ENCODE measurements around the gene FAIM. TPM values are rescaled to one million over a fixed set of nuclear protein-coding genes. Genes with fewer than 3 reads are reported as not detected.

Gene FAIM
- total RNA-seq, 1 experiment from 2014 or later, result 6.4 TPM

- TF ChIP-seq ATF6 (CRISPR knock-in tag; IDR thresholded peaks at IDR 0.05) (no peak), ZNF281 (CRISPR knock-in tag; IDR thresholded peaks at IDR 0.05) (0 out of 2 replicates have a peak, but pooled peaks have one; percentile 52), IRF2 (CRISPR knock-in tag; IDR thresholded peaks at IDR 0.05; ENCODE audit: borderline replicate concordance, low read depth) (no peak), ZBTB21 (CRISPR knock-in tag; IDR thresholded peaks at IDR 0.05; ENCODE audit: borderline replicate concordance) (peak; percentile 52; the same call in 1 of the 2 replicates), TEAD1 (CRISPR knock-in tag; IDR thresholded peaks at IDR 0.05) (no peak), ZNF425 (CRISPR knock-in tag; conservative IDR thresholded peaks at IDR 0.05) (no peak), STAT6 (CRISPR knock-in tag; conservative IDR thresholded peaks at IDR 0.05; ENCODE audit: low read depth) (no peak), E2F5 (CRISPR knock-in tag; IDR thresholded peaks at IDR 0.05) (peak; percentile 81; the same call in 1 of the 2 replicates), CBFB (CRISPR knock-in tag; IDR thresholded peaks at IDR 0.05; ENCODE audit: low read depth) (no peak), NFATC4 (CRISPR knock-in tag; IDR thresholded peaks at IDR 0.05) (no peak), PRRX2 (CRISPR knock-in tag; IDR thresholded peaks at IDR 0.05) (no peak), ZNF532 (CRISPR knock-in tag; IDR thresholded peaks at IDR 0.05; ENCODE audit: borderline replicate concordance) (no peak), FOXK1 (CRISPR knock-in tag; IDR thresholded peaks at IDR 0.05) (peak; percentile 54), FOXJ3 (CRISPR knock-in tag; IDR thresholded peaks at IDR 0.05; ENCODE audit: borderline replicate concordance) (no peak), AFF4 (CRISPR knock-in tag; IDR thresholded peaks at IDR 0.05; ENCODE audit: borderline replicate concordance) (no peak), JAZF1 (CRISPR knock-in tag; IDR thresholded peaks at IDR 0.05) (no peak), SP1 (CRISPR knock-in tag; conservative IDR thresholded peaks at IDR 0.05) (peak; percentile 97), ESRRA (CRISPR knock-in tag; IDR thresholded peaks at IDR 0.05; ENCODE audit: borderline replicate concordance) (peak; percentile 79; the same call in 1 of the 2 replicates)
Observed at GRCh38 chr3:138594150-138594934, 14.2 kb upstream of the FAIM start, which contains the start of gene CEP70 (continued).

Measured in WTC11 (cell line).